GM19455 (cell line): ENCODE data around the gene IRS1.
A peak's percentile ranks its signal among the peaks of the same experiment; 100 is the strongest.
"Not testable (repeated sequence)": the region's sequence is repeated elsewhere in the genome, so short reads cannot be mapped to it uniquely, and the experiment has no call there.

Source experiments
- ATAC-seq: cut with Tn5 transposase; IDR thresholded peaks from one replicate; pipeline ENCODE4 v1.9.1; 2021; ENCODE audit not compliant: unreplicated experiment

IRS1 gene

GRCh38 chr2:226799211-226799975, at the start of gene IRS1:
Gene IRS1 (minus strand): TSS chr2:226799820. CDS start chr2:226798738, 1,082 bp downstream.
- ATAC-seq = peak; percentile 36

- no peak for ATAC-seq
Measured at GRCh38 chr2:226849349-226849748, 49.7 kb upstream of the IRS1 start.

GRCh38 chr2:226847511-226847910, 47.9 kb upstream of the IRS1 start:
- ATAC-seq = no peak

GRCh38 chr2:226847090-226847489, 47.5 kb upstream of the IRS1 start:
- no peak for ATAC-seq

GRCh38 chr2:226845386-226846116, 45.9 kb upstream of the IRS1 start:
- no peak for ATAC-seq

GRCh38 chr2:226843001-226843400, 43.4 kb upstream of the IRS1 start:
- ATAC-seq = not testable (repeated sequence)

GRCh38 chr2:226839951-226840350, 40.3 kb upstream of the IRS1 start:
- ATAC-seq = no peak

GRCh38 chr2:226839161-226839560, 39.5 kb upstream of the IRS1 start:
- no peak for ATAC-seq

GRCh38 chr2:226838722-226839121, 39.1 kb upstream of the IRS1 start:
- no peak for ATAC-seq

GRCh38 chr2:226837787-226838603, 38.4 kb upstream of the IRS1 start:
- ATAC-seq = no peak

GRCh38 chr2:226837334-226837733, 37.7 kb upstream of the IRS1 start:
- ATAC-seq = no peak

GRCh38 chr2:226836548-226836885, 36.9 kb upstream of the IRS1 start:
- ATAC-seq = no peak

- ATAC-seq = peak; percentile 81
Measured at GRCh38 chr2:226835796-226836547, 36.4 kb upstream of the IRS1 start, which contains the start of gene RHBDD1. Gene RHBDD1 (plus strand): TSS chr2:226836054. CDS start chr2:226864694, 28,640 bp downstream.

- peak; percentile 38 for ATAC-seq
Measured at GRCh38 chr2:226835420-226835795, 35.8 kb upstream of the IRS1 start.

- ATAC-seq = not testable (repeated sequence)
Measured at GRCh38 chr2:226834880-226835279, 35.3 kb upstream of the IRS1 start.

- no peak for ATAC-seq
Measured at GRCh38 chr2:226832061-226832460, 32.4 kb upstream of the IRS1 start.

- no peak for ATAC-seq
Measured at GRCh38 chr2:226831266-226831665, 31.6 kb upstream of the IRS1 start.

GRCh38 chr2:226829721-226830631, 30.4 kb upstream of the IRS1 start:
- ATAC-seq = no peak

- no peak for ATAC-seq
Measured at GRCh38 chr2:226828191-226828590, 28.6 kb upstream of the IRS1 start.

GRCh38 chr2:226825056-226825455, 25.4 kb upstream of the IRS1 start:
- ATAC-seq = no peak
